ENCODE results near the gene HSPH1. TPM values are rescaled to one million over a fixed set of nuclear protein-coding genes. Genes with fewer than 3 reads are reported as not detected.
A peak's percentile ranks its signal among the peaks of the same experiment; 100 is the strongest.
"Not testable (repeated sequence)": the region's sequence is repeated elsewhere in the genome, so short reads cannot be mapped to it uniquely, and the experiment has no call there.

The HSPH1 gene
- total RNA-seq, 1 donor from 2014 or later: 50.9 TPM

GRCh38 chr13:31179241-31179640 is 17.5 kb upstream of the HSPH1 start:
- DNase-seq (ENCODE audit: low read depth): no peak
- no peak for TF ChIP-seq CTCF (conservative IDR thresholded peaks at IDR 0.05; ENCODE audit: low read depth, low read length)
- H3K4me3 ChIP-seq (ENCODE audit: low read depth, low read length): no peak overlapping the region

DNA sequence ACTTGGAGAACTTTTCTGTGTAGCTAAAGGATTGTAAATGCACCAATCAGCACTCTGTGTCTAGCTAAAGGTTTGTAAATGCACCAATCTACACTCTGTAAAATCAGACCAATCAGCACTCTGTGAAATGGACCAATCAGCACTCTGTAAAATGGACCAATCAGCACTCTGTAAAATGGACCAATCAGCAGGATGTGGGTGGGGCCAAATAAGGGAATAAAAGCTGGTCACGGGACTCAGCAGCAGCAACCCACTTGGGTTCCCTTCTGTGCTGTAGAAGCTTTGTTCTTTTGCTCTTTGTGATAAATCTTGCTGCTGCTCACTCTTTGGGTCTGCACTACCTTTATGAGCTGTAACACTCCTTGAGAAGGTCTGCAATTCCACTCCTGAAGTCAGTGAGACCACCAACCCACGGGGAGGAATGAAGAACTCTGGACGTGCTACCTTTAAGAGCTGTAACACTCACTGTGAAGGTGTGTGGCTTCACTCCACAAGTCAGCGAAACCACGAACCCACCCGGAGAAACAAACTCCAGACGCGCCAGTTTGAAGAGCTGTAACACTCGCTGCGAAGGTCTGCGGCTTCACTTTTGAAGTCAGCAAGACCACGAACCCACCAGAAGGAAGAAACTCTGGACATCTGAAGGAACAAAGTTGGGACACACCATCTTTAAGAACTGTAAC is 16.2 kb upstream of the HSPH1 start:
- DNase-seq (ENCODE audit: low read depth); H3K4me3 ChIP-seq (ENCODE audit: low read depth, low read length): not testable (repeated sequence)

DNA sequence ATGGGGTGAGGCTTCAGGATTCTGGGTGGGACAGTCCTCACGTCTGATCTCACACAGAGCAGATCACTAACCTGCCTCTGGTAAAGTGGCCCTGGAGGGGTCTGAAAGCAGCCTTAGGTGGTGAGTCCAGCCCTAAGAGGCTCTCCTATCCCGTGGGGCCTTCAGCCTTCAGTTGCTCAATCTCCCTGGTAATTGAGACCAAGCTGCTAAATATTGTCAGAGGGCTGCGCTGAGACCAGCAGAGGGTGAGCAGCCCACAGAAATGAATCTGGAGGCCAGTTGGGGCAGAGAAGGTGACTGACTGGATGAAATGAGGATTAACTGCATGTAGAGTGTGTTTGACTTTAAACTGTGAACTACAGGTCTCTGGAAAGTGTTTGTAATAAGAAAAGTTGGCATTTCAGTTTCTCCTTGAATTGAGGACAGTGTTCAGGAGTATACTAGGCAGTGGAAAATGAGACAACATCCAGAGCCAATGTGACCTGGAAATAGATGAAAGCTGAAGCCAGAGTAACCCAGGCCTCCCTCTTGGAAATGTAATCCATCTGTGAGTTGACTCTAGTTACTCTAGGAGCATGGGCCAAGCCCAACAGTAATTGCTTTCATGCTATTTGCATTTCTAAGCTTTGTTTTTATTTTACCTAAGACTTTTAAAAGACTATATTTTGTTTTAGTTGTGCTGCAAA is 14.3 kb upstream of the HSPH1 start:
- TF ChIP-seq CTCF (conservative IDR thresholded peaks at IDR 0.05; ENCODE audit: low read depth, low read length): peak; percentile 9

GRCh38 chr13:31174018-31174417 is 12.3 kb upstream of the HSPH1 start:
- no peak overlapping the region for H3K4me3 ChIP-seq (ENCODE audit: low read depth, low read length)
- peak; percentile 21 for TF ChIP-seq CTCF (conservative IDR thresholded peaks at IDR 0.05; ENCODE audit: low read depth, low read length)
- DNase-seq (ENCODE audit: low read depth): no peak

More for the DNA sequence above, 14.3 kb upstream of the HSPH1 start:
- no peak overlapping the region for H3K4me3 ChIP-seq (ENCODE audit: low read depth, low read length)
- DNase-seq (ENCODE audit: low read depth): no peak

DNA sequence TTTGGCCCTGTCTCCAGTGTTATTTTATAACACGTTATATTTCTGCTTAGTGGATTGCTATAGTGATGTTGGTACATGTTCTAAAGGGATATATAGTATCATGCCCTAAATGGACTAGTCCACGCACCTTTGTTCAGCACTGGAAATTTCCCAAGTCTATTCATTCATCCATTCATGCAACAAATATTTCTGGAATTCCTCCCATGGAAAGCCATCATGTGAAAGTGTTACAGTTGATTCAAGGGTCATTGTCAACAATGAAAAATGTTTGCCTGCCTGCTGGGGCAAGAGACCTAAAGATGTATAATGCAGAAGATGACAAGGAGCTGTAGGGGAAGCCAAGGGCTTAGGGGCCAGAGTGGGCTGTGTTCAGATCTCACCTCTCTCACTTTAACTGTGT is 10.8 kb upstream of the HSPH1 start:
- DNase-seq (ENCODE audit: low read depth): peak; percentile 88
- no peak for TF ChIP-seq CTCF (conservative IDR thresholded peaks at IDR 0.05; ENCODE audit: low read depth, low read length)
- no peak overlapping the region for H3K4me3 ChIP-seq (ENCODE audit: low read depth, low read length)

- no peak for DNase-seq (ENCODE audit: low read depth)
- H3K4me3 ChIP-seq (ENCODE audit: low read depth, low read length): no peak overlapping the region
- no peak for TF ChIP-seq CTCF (conservative IDR thresholded peaks at IDR 0.05; ENCODE audit: low read depth, low read length)
These were observed 10.3 kb upstream of the HSPH1 start for GRCh38 chr13:31172001-31172400.

GRCh38 chr13:31168736-31169135 is 7.0 kb upstream of the HSPH1 start:
- no peak overlapping the region for H3K4me3 ChIP-seq (ENCODE audit: low read depth, low read length)
- TF ChIP-seq CTCF (conservative IDR thresholded peaks at IDR 0.05; ENCODE audit: low read depth, low read length): no peak
- DNase-seq (ENCODE audit: low read depth): no peak

All from epithelial cell of proximal tubule (primary cell).